IPS DF 4.7 (cell line): ENCODE data around the gene ZNF536.

ENCODE experiments used
- DNase-seq: peaks from one replicate; pipeline ENCODE4 v3.0.0-alpha.2; 2013; ENCODE audit warnings: low spot score; ENCODE audit errors: extremely low read depth

ZNF536 gene

DNA sequence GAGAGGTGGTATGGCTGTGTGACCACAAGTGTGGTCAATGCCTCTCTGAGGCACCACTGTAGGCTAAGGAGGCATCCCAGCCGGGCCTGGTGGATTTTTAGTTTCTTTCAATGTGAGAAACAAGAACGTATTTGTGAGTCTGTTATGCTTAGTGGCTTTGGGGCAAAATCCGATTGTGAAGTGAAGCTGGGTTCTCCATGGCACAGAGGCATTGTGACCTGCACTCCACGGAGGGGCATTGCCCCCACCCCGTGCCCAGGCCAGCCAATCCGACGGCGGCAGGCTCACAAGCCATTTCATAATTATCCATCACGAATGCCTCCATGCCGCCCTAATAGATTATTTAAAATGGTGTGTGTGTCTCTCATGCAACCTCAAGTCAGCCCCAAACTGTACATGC lies 151.6 kb downstream of the ZNF536 start:
- no peak for DNase-seq

DNA sequence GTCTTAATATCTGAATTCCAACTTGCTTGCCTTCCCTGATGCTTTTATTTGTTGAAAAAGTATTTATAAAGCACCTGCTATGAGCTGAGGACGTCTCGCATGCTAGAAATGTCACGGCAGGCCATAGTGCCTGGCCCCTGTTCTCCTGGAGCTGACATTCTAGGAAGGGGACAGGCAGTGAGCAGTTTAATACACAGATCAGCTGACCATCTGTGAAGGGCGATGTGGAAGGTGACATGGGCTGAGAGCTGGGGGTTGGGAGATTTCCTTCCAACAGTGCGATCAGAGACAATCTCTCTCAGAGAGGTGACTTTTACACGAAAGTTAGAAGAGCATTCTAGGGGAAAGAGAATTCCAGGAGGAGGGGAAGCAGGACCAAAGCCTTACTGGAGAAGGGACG lies 153.2 kb downstream of the ZNF536 start:
- DNase-seq, result no peak

DNA sequence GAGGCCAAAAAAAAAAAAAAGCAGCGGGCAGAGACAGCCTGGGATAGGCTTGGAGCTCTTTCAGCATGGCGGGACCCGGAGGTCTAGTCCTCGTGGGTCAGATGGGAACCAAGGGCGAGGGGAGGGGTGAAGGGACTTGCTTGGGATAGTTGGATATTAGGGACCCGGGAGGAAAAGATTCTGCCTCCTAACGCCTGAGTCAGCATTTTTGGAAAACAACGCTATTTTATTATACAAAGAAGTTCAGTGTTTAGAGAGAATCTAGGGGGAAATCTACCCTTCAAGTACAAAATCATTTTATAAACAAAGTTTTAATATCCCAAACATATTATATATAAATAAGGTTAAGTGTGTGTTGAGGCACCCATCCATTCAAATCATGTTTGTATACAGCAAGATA lies 156.7 kb downstream of the ZNF536 start:
- DNase-seq, result no peak

DNA sequence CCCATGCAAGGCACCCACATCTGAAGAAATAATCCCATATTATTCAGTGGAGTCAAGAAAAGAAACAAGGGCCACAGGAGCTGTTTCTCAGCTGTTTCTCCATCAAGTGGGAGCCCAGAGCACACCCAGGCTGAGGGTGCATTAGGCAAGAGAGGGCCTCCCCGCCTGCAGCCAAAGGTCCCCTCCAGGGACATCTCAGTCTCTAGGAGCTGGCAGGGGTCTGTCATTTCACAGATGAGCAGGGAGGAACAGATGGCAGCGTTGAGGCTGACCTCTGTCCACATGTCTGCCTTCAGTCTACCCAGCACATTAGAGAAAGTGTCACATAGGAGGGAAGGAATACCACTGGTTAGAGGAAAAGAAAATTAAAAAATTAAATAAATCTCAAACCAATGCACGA lies 157.7 kb downstream of the ZNF536 start:
- no peak for DNase-seq

DNA sequence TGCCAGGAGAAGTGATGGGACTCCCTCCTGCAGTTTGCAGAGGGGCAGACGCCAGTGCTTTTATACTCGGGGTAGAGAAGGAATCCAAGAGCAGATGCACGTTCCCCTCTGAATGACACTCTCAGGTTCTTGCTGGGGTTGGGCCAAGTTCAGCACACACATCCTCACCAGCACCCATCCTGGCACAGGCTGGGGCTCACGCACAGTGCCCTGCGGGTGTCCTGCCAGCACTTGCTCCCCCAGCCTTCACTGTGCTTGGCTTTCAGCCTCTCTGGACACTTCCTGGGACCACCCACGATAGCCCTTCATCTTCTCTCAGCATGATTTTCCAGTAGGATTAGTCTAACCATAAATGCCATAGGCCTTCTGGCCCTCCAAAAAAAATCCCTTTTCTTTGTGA lies 158.6 kb downstream of the ZNF536 start:
- no peak for DNase-seq

DNA sequence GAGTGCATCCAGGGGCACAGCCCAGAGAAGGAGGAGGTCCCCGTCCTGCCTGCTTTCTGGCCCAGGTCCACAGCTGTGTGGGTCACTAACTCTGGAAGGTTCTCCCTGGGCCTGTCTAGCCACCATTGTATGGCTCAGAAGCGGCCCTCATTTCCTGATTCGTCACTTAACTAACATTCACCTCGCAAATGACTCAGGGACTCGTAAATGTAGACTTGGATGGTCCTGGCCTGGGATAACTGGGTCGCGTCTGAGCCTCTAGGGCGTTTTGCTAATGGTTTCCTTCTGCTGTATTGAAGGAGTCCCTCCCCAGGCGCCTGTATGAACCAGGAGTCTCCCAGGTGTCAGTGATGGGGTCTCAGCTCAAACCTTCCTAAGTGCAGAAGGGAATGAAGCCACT lies 162.8 kb downstream of the ZNF536 start:
- DNase-seq, result no peak

DNA sequence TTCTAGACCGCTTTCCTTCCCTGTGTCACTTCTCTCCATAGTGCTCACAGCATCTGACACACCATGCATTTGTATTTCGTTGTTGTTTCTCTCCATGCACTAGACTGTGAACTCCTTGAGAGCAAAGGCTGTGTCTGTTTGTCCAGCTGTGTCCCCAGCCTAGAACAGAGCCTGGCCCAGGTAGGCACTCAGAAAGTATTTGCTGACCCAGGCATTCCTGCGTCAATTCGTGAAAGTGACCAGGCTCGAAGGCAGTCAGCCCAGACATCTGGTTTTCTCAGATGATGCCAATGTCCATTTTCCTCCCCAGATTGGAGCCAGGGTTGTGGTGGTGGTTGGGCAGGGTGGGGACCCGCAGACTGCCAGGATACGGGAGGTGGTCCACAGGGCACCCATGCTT lies 164.8 kb downstream of the ZNF536 start:
- no peak for DNase-seq

DNA sequence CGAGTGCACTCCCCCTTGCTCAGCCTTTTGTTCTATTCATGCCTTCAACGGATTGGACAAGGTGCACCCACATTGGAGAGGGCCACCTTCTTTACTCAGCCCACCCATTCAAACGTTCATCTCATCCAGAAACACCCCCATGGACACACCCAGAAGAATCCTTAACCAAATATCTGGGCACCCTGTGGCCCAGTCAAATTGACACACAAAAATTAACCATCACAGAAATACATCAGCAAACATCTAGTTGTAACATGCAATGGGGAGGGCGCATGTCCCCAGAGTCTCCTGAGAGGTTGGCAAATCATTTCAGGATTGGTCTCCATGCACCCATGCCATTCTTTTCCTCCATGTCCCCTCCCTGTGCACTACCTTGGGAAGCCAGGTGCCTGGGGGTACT lies 167.1 kb downstream of the ZNF536 start:
- no peak for DNase-seq

DNA sequence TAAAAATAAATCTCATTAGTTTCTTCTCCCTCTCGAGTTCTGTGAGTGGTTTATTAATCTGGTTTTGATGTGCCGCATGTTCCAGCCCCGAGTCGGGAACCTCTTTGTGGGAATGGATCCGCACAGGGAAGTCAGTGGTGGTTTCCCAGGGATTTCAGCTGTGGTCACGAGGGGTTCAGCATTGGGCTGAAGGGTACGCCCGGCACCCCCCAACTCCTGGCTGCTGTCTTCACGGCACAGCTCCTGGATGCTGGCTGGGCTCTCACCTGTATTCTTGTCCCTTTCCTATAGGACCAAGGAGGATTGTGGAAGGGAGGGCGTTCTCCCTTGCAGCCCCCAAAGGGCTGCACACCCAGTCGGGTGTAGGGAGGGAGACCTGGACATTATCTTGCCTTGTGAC lies 167.8 kb downstream of the ZNF536 start:
- DNase-seq, result no peak

DNA sequence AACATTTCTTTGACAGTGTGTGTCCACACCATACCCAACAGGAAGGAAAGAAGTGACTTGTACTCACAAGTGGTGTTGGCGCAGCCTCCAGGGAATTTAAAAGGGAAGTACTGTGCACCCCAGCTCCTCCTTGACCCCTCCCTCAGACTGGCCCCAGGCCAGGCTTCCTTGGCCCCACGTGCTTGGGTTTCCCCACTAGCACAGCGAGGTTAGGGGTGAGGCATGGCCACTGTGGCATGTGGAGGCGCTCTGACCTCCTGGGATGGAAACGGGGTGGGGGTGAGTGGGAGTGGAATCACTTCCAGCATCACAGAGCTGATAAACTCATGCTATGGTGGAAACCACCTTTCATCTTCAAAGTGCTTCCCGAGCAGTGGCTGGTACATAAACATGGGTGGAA lies 168.6 kb downstream of the ZNF536 start:
- no peak for DNase-seq

DNA sequence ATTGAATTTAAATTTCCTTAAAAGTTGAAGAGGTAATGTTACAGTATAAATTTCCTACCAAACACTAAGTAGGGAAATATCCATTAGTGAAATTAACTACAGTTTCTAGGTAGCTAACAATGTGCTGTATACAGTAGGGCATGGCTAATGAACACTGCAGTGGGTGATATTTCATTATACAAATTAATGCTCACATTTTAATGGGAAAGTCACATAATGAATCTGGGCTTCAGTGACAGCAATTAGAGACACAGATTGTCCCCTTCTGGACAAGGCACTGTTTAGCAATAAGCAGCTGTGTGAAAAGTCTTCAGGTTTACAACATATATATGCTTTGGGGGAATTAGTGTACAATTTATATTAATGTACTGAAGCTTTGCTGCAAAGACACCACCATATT lies 169.4 kb downstream of the ZNF536 start:
- DNase-seq, result no peak

DNA sequence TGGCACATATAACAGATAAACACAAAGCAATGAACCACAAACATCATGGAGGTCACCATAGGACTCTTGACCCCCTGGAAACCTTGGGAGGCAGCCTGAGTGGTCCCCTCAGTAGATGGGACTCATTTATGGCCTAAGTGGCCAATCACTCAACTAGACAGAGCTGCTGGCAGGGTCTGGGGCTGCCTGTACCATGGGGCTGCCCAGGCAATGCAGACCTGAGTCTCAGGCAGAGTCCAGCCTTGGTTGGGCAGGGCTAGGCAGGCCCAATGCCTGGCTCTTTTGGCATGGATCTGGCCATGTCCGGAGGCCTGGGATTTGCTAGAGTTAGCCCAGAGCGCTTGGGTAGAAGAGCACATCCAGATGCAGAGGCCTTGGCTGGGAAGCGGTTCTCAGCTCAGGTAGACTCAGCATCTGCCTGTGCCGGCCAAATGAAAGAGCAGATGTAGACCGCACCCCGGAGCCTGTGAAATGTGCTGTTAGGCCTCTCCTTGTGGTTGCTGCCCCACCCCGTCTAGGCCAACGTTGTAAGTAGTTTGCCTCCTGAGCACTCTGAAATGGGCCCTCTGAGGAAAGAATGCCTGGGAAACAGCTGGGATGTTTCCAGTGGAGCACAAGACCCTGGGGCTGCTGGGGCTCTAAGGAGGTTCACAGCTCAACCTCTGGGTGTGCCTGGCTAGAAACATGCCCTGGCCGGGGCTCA lies 171.2 kb downstream of the ZNF536 start:
- DNase-seq, result no peak

DNA sequence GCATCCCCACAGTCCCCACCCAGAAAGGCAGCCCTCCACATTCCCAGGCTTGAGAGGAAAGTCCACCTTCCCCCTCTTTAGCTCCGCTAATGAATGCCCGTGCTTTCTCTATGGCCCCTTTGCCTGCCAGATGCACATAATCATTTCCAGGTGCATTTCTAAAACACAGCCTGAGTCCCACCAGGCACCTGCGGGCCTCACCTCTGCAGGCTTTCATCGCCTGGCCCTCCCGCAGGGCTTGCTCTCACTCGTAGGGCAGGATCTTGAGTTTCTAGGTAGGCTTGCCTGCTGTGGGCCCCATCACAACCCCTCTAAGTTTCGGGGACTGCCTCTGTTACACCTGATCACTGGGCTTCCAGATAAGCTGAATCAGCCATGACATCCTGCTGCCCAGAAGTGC lies 173.6 kb downstream of the ZNF536 start:
- DNase-seq, result no peak

DNA sequence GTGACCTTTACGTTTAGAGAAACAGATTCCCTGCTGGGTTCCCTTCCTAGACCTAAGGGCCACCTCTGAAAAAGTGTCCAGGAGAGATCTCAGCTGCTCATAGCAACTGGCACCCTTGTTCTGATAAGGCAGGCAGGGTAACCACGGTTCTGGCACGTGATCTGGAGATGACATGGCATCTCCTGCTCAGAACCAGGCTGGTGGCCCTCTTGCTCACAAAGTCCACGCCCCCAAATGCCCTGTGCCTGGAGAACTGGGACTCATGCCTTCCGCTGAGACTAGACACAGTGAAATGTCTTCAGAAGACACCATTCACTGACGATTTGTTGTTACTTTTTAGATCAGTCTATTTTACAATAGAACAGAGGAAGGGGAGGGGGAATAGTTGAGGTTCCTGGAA lies 174.1 kb downstream of the ZNF536 start:
- no peak for DNase-seq

DNA sequence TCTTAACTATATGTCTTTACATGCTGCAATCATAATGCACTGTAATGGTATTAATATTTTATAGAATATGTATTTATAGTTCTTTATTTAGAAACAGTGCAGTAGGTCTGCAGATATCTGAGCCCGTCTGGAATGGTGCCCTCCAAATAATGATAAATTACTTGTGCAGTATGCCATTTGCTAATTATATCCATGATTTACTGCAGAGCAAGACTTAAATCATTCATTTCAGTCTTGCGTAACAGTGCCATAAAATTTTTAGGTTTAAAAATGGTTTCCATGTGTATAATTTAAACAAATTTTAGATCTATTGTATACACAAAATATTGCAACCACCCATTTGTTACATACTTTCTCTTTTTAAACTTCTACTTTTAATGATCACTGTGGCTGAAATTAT lies 175.1 kb downstream of the ZNF536 start:
- no peak for DNase-seq

DNA sequence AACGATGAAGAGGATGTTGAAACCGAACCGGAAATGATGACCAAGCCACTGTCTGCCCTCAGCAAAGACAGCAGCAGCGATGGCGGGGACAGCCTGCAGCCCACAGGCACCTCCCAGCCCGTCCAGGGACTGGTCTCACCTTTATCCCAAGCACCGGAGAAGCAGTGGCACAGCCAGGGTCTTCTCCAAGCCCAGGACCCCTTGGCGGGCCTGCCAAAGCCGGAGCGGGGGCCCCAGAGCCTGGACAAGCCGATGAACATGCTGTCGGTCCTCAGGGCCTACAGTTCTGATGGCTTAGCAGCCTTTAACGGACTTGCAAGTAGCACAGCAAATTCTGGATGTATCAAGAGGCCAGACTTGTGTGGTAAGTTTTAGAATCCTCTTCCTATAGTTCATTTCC lies 177.0 kb downstream of the ZNF536 start:
- DNase-seq, result no peak

DNA sequence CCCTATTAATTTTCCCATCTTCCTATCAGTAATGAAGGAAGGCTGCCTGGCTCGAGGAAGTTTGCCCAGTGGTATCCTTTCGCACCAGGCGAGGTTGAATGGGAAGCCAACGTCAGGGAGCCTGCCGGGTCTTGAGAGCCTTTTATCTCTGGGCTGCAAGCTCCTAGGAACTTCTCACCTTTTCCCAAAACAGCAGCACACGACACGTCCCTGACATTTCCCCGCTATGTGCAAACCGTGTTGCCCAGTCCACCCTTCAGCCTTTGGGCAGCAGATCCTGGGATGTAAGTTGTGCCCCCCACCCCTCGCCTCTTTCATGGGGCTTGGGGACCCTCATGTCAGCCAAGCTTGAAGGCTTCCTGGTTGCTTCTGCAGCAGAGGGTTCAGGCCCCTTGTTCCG lies 179.1 kb downstream of the ZNF536 start:
- DNase-seq, result no peak

DNA sequence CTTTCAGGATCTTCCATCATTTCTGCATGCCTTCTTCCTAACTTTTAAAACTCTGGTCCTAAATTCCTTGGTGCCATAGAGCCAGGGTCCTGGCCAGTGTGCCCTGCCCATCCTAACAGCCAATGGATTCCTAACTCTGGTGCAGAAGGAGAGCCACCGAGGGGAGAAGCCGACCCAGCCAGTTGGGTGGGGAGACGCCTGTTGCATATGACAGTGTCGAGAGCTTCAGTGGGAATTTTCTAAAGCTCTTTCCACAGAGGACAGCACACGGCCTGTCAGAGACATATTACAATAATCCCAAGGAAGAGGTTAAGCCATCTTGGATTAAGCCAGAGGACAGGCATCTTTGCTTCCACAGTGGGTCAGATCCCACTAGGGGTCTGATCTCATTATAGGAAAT lies 180.4 kb downstream of the ZNF536 start:
- DNase-seq, result no peak

DNA sequence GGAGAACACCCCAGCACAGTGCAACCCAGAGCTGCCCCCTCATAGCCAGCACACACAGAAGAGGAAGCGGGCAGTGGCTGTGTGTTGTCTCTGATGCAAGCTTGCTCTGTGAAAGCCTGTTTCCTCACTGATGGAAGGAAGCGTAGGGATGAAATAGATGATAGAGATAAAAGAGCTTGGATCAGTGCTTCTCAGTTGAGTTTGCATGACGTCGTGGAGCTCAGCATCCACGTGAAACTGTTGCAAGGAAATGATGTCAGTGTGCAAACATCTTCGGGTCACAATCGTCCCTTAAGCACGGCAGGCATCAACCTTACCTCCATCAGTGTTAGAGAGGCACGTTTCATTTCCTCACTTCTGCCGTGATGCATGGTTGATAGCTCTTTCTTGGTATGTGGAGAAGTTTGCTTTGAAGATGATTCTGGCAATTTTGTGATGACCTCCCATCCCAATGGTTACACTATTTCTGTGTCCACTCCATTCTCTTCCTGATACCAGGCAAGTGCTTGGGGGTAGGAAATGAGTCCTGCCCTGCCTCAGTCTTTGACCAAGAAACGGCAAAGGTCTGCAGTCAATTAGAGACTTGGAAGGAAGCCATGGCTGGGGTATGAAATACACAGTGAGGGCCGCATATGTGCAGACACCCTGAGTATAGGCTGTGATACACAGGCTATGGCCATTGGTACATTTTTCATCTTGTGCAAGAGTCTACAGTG lies 183.0 kb downstream of the ZNF536 start:
- DNase-seq, result no peak

DNA sequence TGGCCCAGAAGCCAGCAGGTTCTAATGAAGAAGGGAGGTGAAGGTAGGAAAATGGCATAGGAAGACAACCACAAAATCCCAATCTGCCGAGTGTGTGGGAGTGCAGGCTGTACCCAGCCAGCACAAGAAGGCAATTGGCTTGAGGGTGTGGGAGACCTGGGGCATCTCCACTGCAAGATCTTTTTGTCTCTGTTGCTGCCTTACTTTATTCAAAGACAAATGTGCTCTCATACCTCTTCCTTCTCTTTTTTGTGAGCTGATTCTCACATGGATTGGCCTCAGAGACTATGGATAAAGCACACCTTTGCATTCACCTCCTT lies 183.6 kb downstream of the ZNF536 start:
- no peak for DNase-seq

DNA sequence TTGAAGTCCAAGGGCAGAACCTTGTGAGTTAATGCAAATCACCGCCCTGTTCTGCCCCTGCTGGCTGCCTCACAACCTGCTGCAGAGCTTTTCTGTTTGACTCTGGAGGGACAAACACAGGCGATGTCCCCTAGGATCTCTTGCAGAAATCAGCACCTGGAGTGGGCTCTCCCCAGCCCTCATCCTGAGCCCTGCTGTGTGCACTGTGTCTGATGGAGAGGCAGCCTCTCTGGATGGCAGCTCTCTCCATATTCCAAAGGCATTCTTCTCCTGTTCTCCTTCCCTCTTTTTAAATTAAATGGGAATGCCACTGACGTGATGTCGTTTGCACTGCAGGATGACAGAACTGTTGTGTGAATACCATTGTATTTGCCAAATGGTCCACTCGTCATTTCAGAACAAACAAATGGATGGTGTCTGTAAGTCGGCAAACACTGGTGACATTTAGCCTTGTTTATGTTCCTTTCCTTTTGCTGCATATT lies 184.1 kb downstream of the ZNF536 start:
- DNase-seq, result no peak

DNA sequence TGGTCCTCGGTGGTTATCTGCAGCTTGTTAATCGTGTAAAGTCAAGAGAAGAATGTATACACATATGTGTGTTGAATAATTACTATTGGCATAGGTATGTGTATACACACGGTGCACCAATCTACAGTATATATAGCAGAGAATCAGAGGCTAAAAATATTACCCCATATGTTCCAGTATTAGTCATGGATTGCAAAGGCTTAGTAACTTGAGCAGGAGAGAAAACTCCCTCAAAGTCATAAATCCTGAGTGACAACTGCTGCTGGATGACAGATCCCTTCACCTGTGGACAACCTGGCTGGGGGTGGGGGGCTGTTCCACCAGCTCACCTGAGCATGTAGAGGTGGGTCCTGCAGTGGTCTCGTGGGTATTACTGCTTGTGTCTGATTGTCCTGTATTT lies 185.0 kb downstream of the ZNF536 start:
- DNase-seq, result no peak

DNA sequence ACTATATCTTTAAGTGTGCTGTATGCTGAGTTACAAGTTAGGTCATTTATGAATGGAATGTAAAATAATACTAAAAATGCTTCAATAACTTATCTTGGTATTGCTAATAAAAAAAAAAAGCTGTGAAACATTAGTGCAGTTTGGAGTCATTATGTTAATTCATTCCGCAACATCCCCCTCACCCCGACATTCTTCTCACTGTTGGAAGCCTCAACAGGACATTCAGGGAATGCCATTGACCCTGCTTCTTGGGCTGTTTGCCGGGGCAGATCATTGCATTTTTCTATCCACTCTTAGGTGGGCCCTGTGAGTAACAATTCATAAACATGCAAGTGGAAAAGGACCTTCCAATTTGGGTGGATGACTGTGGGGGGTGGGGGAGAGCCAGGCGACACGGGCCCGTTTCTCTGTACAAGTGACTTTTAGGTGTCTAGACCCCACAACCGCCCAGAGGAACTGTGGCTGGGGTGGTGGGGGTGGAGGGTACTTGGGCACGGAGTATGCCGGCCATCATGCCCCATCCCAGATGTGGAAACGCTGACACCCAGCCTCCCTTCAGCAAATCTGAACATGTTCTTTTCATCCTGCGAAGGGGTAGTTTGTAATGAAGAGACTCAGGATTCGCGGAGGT lies 185.9 kb downstream of the ZNF536 start:
- no peak for DNase-seq
